MM.1S (cell line): Measurements from ENCODE around the gene FBXL17.

ENCODE experiments used
- DNase-seq: peaks from one replicate; pipeline ENCODE4 v3.0.0-alpha.2; 2015
- H2AFZ ChIP-seq: fragments of 300-600 bp; sonication (generic); 2 replicates; pipeline ENCODE4 v1.6.0; 2016; ENCODE audit warnings: antibody characterized with exemption, low read length
- H3F3A ChIP-seq: fragments of 300-600 bp; sonication (generic); 2 replicates; pipeline ENCODE4 v1.6.1; 2016; ENCODE audit warnings: mild to moderate bottlenecking, antibody characterized with exemption, low read length, moderate library complexity, mixed read lengths; ENCODE audit not compliant: insufficient read depth
- H3K27ac ChIP-seq: fragments of 300-600 bp; sonication (generic); 2 replicates; pipeline ENCODE4 v1.5.1; 2016; ENCODE audit warnings: mild to moderate bottlenecking, low read length
- H3K27me3 ChIP-seq: fragments of 300-600 bp; sonication (generic); replicated peaks from 2 replicates; pipeline ENCODE4 v1.6.0; 2016; ENCODE audit warnings: low read length; ENCODE audit not compliant: insufficient read depth
- H3K36me3 ChIP-seq: fragments of 300-600 bp; sonication (generic); replicated peaks from 2 replicates; pipeline ENCODE4 v1.6.1; 2016; ENCODE audit warnings: mild to moderate bottlenecking, low read length, mixed read lengths; ENCODE audit not compliant: insufficient read depth
- H3K4me1 ChIP-seq: fragments of 300-600 bp; sonication (generic); 2 replicates; pipeline ENCODE4 v1.6.1; 2016; ENCODE audit warnings: low read length, mixed read lengths
- H3K4me2 ChIP-seq: fragments of 300-600 bp; sonication (generic); 2 replicates; pipeline ENCODE4 v1.6.0; 2016; ENCODE audit warnings: low read depth, low read length
- H3K4me3 ChIP-seq: fragments of 300-600 bp; sonication (generic); 2 replicates; pipeline ENCODE4 v1.5.1; 2016; ENCODE audit warnings: low read length, mixed read lengths
- H3K79me2 ChIP-seq: fragments of 300-600 bp; sonication (generic); 2 replicates; pipeline ENCODE4 v1.6.1; 2016; ENCODE audit warnings: mixed run types, low read length, mixed read lengths
- H3K9ac ChIP-seq: fragments of 300-600 bp; sonication (generic); 2 replicates; pipeline ENCODE4 v1.6.1; 2016; ENCODE audit warnings: low read length, mixed read lengths
- H3K9me2 ChIP-seq: fragments of 300-600 bp; sonication (generic); replicated peaks from 2 replicates; pipeline ENCODE4 v1.6.1; 2016; ENCODE audit warnings: mild to moderate bottlenecking, low read length, mixed read lengths; ENCODE audit not compliant: insufficient read depth
- H3K9me3 ChIP-seq: fragments of 300-600 bp; sonication (generic); replicated peaks from 2 replicates; pipeline ENCODE4 v1.6.1; 2016; ENCODE audit warnings: mild to moderate bottlenecking, low read length, mixed read lengths; ENCODE audit not compliant: insufficient read depth
- H4K20me1 ChIP-seq: fragments of 300-600 bp; sonication (generic); 2 replicates; pipeline ENCODE4 v1.6.1; 2016; ENCODE audit warnings: mild to moderate bottlenecking, low read length, moderate library complexity, mixed read lengths; ENCODE audit not compliant: insufficient read depth
- CTCF ChIP-seq: fragments of 300-600 bp; sonication (generic); IDR thresholded peaks from 2 replicates; pipeline ENCODE4 v1.5.1; 2016; ENCODE audit warnings: antibody characterized with exemption, low read length, mixed read lengths
- EZH2 ChIP-seq: fragments of 300-600 bp; sonication (generic); optimal IDR thresholded peaks from 2 replicates; pipeline ENCODE3; 2017; ENCODE audit warnings: low read depth, mild to moderate bottlenecking, antibody characterized with exemption, low read length, mixed read lengths
- EZH2phosphoT487 ChIP-seq: fragments of 300-600 bp; sonication (generic); IDR thresholded peaks from 2 replicates; pipeline ENCODE4 v1.6.1; 2018; ENCODE audit warnings: antibody characterized with exemption, low read length

FBXL17 gene

GRCh38 chr5:107817951-107818350 is 563.9 kb downstream of the FBXL17 start:
- Histone ChIP-seq H3K9me2 (no peaks in the 10 kb centered on the region), H2AFZ (no peak overlapping the region), H3K9ac (no peak overlapping the region), H3K36me3 (no peaks in the 10 kb centered on the region), H3K79me2 (no peaks in the 10 kb centered on the region), H4K20me1 (no peaks in the 10 kb centered on the region), H3K9me3 (no peaks in the 10 kb centered on the region), H3F3A (no peaks in the 10 kb centered on the region), H3K4me2 (no peak overlapping the region), H3K4me1 (no peaks in the 10 kb centered on the region), H3K27me3 (no peaks in the 10 kb centered on the region), H3K4me3 (no peak overlapping the region), H3K27ac (no peak overlapping the region)
- TF ChIP-seq EZH2phosphoT487 (no peak), EZH2 (no peak), CTCF (no peak)
- peak; percentile 12 for DNase-seq

- H3K79me2 ChIP-seq: no peaks in the 10 kb centered on the region
- H3K9me2 ChIP-seq: no peaks in the 10 kb centered on the region
- H3K9ac ChIP-seq: no peak overlapping the region
- H3K4me3 ChIP-seq: no peak overlapping the region
- H3K9me3 ChIP-seq: no peaks in the 10 kb centered on the region
- no peaks in the 10 kb centered on the region for H3F3A ChIP-seq
- no peak overlapping the region for H3K27ac ChIP-seq
- TF ChIP-seq EZH2phosphoT487: no peak
- no peak for TF ChIP-seq EZH2
- H3K27me3 ChIP-seq: no peaks in the 10 kb centered on the region
- no peak for DNase-seq
- H3K4me2 ChIP-seq: no peak overlapping the region
- no peaks in the 10 kb centered on the region for H3K36me3 ChIP-seq
- no peaks in the 10 kb centered on the region for H4K20me1 ChIP-seq
- H3K4me1 ChIP-seq: no peaks in the 10 kb centered on the region
- no peak overlapping the region for H2AFZ ChIP-seq
Observed at GRCh38 chr5:107817436-107817835, 564.5 kb downstream of the FBXL17 start.

- H3K27ac ChIP-seq: no peak overlapping the region
- no peak overlapping the region for H3K4me2 ChIP-seq
- H3K79me2 ChIP-seq: no peaks in the 10 kb centered on the region
- H3K9me2 ChIP-seq: no peaks in the 10 kb centered on the region
- H4K20me1 ChIP-seq: no peaks in the 10 kb centered on the region
- H2AFZ ChIP-seq: no peak overlapping the region
- no peak for TF ChIP-seq EZH2phosphoT487
- no peak for TF ChIP-seq EZH2
- TF ChIP-seq CTCF: no peak
- H3K4me3 ChIP-seq: no peak overlapping the region
- H3K9ac ChIP-seq: no peak overlapping the region
- H3K9me3 ChIP-seq: no peaks in the 10 kb centered on the region
- no peak for DNase-seq
- H3K4me1 ChIP-seq: no peaks in the 10 kb centered on the region
- H3K27me3 ChIP-seq: no peaks in the 10 kb centered on the region
- no peaks in the 10 kb centered on the region for H3F3A ChIP-seq
- H3K36me3 ChIP-seq: no peaks in the 10 kb centered on the region
Observed at GRCh38 chr5:107815109-107815508, 566.8 kb downstream of the FBXL17 start.

GRCh38 chr5:107814183-107814827 is 567.6 kb downstream of the FBXL17 start:
- TF ChIP-seq EZH2phosphoT487: no peak
- TF ChIP-seq EZH2: no peak
- no peak for TF ChIP-seq CTCF
- no peak for DNase-seq
- H3K36me3 ChIP-seq: no peaks in the 10 kb centered on the region
- H3F3A ChIP-seq: no peaks in the 10 kb centered on the region
- H3K9me3 ChIP-seq: no peaks in the 10 kb centered on the region
- no peaks in the 10 kb centered on the region for H3K9me2 ChIP-seq
- H3K4me2 ChIP-seq: no peak overlapping the region
- H4K20me1 ChIP-seq: no peaks in the 10 kb centered on the region
- no peak overlapping the region for H3K9ac ChIP-seq
- H3K4me1 ChIP-seq: no peaks in the 10 kb centered on the region
- no peaks in the 10 kb centered on the region for H3K79me2 ChIP-seq
- no peak overlapping the region for H2AFZ ChIP-seq
- H3K27me3 ChIP-seq: no peaks in the 10 kb centered on the region
- no peak overlapping the region for H3K27ac ChIP-seq
- H3K4me3 ChIP-seq: no peak overlapping the region
